Natural killer cell treated with Interleukin-12 subunit alpha and Interleukin-12 subunit beta and Interleukin-15 and Interleukin-18, amount 100 ng/mL, for 72 hours (primary cell): Measurements from ENCODE around the gene ZNF773. TPM values are rescaled to one million over a fixed set of nuclear protein-coding genes. Genes with fewer than 3 reads are reported as not detected.
"Not testable (repeated sequence)": the region's sequence is repeated elsewhere in the genome, so short reads cannot be mapped to it uniquely, and the experiment has no call there.

Experiments used
- ATAC-seq, 2 donors: fragments of 150-1000 bp; cut with Tn5 transposase in 1 of 2; sonication (Bioruptor Pico), chemical (Tn5 transposase) in 1 of 2; 2 replicates each; pipeline ENCODE4 v1.10.0; 2021
- DNase-seq: peaks from one replicate; pipeline ENCODE4 v3.0.0; 2022; ENCODE audit warnings: low spot score
- H3K27ac Mint-ChIP-seq, 2 donors: 1 replicate in 1 of 2; 2 replicates in 1 of 2; pipeline ENCODE4 v1.8.0; 2022; ENCODE audit warnings: mixed read lengths in 2 of 2, mild to moderate bottlenecking in 1 of 2, moderate library complexity in 1 of 2
- H3K27me3 Mint-ChIP-seq, 2 donors: 1 replicate in 1 of 2; 2 replicates in 1 of 2; pipeline ENCODE4 v1.8.0; 2022; ENCODE audit warnings: mixed read lengths in 2 of 2
- H3K36me3 Mint-ChIP-seq: one replicate; pipeline ENCODE4 v1.8.0; 2022; ENCODE audit warnings: mixed read lengths
- H3K4me1 Mint-ChIP-seq, 2 donors: 1 replicate in 1 of 2; 2 replicates in 1 of 2; pipeline ENCODE4 v1.8.0; 2022; ENCODE audit warnings: low read depth in 2 of 2, mixed read lengths in 2 of 2, mild to moderate bottlenecking in 1 of 2
- H3K4me3 Mint-ChIP-seq: one replicate; pipeline ENCODE4 v1.8.0; 2022; ENCODE audit warnings: mixed read lengths
- H3K9me3 Mint-ChIP-seq: 2 replicates; pipeline ENCODE4 v1.8.0; 2022; ENCODE audit warnings: mixed read lengths
- total RNA-seq, 2 donors: library from RNA; stranded (reverse); gene quantifications; one replicate each; pipeline ENCODE4 v1.2.3, GENCODE V29; 2022

ZNF773 gene
- total RNA-seq, 2 donors from 2014 or later = 4.8 to 5.6 TPM

DNA sequence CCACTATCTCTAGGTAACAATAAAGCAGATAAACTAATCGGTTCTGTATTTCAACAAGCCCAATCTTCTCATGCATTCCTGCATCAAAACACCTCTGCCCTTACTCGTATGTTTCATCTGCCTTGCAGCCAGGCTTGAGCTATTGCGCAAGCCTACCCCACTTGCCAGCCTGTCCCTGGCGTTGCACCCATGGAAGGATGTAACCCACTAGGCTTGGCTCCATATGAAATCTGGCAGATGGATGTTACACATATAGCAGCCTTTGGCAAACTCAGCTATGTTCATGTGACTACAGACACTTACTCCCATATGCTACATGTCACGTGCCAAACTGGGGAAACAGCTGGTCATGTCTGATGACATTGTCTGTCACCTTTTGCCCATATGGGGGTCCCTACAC lies 15.5 kb downstream of the ZNF773 start:
- peaks cover 30% of the 10 kb centered on the region for H3K9me3 Mint-ChIP-seq
- ATAC-seq (no peak), DNase-seq (no peak)
- no peaks in the 10 kb centered on the region for H3K27me3 Mint-ChIP-seq
- H3K36me3 Mint-ChIP-seq = peaks cover 48% of the 10 kb centered on the region
- no peak overlapping the region for H3K27ac Mint-ChIP-seq
- no peak overlapping the region for H3K4me3 Mint-ChIP-seq
- no peaks in the 10 kb centered on the region for H3K4me1 Mint-ChIP-seq

DNA sequence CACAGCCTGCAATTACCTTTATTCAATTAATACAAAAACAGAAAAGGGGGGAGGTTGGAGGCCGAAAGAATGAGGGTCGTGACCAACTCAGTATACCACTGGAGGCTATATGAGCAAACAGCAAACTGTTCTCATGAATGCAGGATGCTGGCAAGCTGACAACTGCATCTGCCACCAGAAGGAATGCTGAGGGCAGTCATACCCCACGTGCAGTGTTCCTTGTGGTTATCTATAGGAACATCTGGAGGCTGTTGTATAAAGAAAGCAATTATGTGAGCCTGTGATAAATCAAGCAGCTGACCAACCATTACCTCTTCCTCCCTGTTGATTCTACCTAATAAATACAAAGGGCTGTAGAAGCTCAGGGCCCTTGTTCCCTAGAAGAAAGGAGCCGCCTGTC lies 18.3 kb downstream of the ZNF773 start:
- ATAC-seq, H3K4me3 Mint-ChIP-seq, H3K27me3 Mint-ChIP-seq, DNase-seq, H3K27ac Mint-ChIP-seq, H3K4me1 Mint-ChIP-seq: not testable (repeated sequence)
- H3K9me3 Mint-ChIP-seq = peaks cover 20% of the 10 kb centered on the region
- H3K36me3 Mint-ChIP-seq = peaks cover 39% of the 10 kb centered on the region

DNA sequence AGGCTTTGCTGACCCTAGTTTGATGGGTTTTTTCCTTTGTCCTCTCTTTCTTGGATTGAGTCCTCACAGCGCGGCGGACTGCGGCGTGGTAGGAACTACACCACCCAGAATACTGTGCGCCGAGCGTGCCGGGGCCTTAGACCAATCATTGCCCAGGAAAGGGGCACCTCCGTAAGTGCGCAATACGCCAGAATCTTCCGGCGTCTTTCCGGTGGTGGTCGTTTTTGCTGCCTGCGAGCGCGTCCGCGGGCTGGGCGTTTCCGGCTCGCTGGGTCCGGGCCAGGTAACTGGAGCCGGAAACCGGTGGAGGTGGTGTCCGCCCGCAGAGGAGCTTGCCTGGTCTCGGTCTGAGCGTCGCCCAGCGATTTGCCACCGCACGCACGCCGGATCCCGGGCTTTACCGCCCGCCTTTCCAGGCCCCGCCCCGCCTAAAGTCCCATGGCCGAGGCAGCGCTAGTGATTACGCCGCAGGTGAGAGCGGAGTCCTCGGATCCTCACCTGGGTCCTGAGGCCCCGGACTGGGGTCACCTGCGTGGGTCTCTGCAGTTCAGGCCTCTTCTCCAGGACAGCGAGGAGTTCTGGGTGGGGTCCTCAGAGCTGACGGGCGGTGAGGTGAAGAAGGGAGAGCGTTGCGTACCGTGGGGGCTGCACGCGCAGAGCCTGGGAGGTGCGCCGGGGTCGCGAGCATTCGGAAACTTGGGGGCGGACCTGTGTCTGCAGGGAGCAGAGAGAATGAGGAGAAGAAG lies 27.6 kb downstream of the ZNF773 start, which contains the start of gene ZNF549:
TSS of gene ZNF549 (plus strand) at position 221 of the 746 bp plus-strand sequence. CDS start at position 439, 218 bp downstream.
- ATAC-seq (peak; percentile 100), DNase-seq (peak; percentile 92)
- Mint-ChIP-seq H3K4me3 (peak within 1 kb of the TSS; percentile 92), H3K9me3 (peaks cover 11% of the 10 kb centered on the region), H3K27ac (peak within 1 kb of the TSS; percentile 72 to 85), H3K36me3 (peaks cover 28% of the 10 kb centered on the region), H3K27me3 (peaks cover 0 to 7% of the 10 kb centered on the region in 2 donors), H3K4me1 (peaks cover 12 to 15% of the 10 kb centered on the region in 2 donors)

DNA sequence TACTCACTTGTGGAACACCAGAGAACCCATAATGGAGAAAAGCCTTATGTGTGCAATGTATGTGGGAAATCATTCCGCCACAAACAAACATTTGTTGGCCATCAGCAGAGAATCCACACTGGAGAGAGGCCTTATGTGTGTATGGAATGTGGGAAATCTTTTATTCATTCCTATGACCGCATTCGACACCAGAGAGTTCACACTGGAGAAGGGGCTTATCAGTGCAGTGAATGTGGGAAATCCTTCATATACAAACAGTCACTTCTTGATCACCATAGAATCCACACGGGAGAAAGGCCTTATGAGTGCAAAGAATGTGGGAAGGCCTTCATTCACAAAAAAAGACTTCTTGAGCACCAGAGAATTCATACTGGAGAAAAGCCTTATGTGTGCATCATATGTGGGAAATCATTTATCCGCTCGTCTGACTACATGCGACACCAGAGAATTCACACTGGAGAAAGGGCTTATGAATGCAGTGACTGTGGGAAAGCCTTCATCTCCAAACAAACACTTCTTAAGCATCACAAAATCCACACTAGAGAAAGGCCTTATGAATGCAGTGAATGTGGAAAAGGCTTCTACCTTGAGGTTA lies 38.3 kb downstream of the ZNF773 start:
- DNase-seq (no peak), ATAC-seq (no peak)
- Mint-ChIP-seq H3K9me3 (peaks cover 37% of the 10 kb centered on the region), H3K27me3 (no peaks in the 10 kb centered on the region), H3K27ac (no peak overlapping the region), H3K4me1 (peaks cover 0 to 4% of the 10 kb centered on the region in 2 donors), H3K4me3 (no peak overlapping the region), H3K36me3 (peaks cover 92% of the 10 kb centered on the region)

DNA sequence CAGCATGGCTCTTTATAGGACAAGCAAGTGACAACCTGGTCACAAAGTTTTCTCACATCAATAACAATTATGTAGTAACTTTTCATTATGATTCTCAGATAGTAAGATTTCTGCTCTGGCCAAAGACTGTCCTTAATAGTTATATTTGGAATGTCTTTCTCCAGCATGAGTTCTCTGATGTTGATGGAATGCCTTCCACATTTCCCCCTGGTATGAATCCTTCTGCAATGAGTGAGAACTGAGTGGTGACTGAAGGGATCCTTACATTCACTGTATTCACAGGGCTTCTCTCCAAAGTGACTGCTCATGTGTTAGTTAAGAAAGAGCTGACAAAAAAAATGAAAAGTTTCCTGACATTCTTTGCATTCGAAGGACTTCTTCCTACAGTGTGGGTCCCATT lies 46.8 kb downstream of the ZNF773 start:
- Mint-ChIP-seq H3K27me3 (no peaks in the 10 kb centered on the region), H3K27ac (no peak overlapping the region), H3K9me3 (peaks cover 29% of the 10 kb centered on the region), H3K4me3 (no peak overlapping the region), H3K4me1 (no peaks in the 10 kb centered on the region), H3K36me3 (peaks cover 84% of the 10 kb centered on the region)
- DNase-seq (no peak), ATAC-seq (no peak)

DNA sequence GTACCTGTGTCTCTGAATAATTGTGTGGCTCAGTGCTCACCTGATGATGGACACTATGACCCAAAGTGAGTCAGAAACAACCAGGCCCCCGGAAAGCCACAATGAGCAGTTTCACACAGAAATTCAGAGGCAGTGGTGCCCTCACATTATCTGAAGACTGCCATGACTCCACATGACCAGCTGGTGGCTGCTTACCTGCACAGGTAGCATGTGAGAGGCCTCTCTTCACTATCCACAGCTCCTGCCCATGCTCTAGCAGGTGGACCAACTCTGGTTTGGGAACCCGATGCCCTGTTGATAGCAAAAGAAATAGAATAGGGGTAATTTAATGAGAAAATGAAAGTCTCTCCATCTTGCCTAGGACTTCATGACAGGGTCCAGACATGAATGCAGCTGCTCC lies 52.7 kb downstream of the ZNF773 start:
- ATAC-seq = no peak
- no peak for DNase-seq
- H3K4me3 Mint-ChIP-seq = no peak overlapping the region
- no peaks in the 10 kb centered on the region for H3K27me3 Mint-ChIP-seq
- H3K4me1 Mint-ChIP-seq = no peaks in the 10 kb centered on the region
- H3K9me3 Mint-ChIP-seq = peaks cover 22% of the 10 kb centered on the region
- peaks cover 78% of the 10 kb centered on the region for H3K36me3 Mint-ChIP-seq
- H3K27ac Mint-ChIP-seq = no peak overlapping the region

DNA sequence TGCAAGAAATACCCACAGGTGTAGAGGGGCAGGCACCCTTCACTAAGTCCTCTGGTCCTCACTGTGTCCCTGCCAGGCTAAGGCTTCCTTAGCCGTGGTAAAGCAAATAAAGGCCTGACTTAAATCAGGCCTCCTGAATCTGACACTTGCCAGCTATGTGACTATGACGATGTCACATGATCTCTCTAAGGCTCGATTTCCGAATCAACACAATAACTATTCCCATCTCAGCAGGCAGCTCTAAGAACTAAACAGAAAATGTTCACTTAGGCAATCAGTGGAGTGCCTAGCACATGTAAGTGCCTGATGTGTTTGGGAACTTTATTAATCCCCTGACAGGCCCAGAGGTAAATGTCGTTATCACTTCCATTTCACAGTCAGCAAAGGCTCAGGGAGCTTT lies 57.9 kb downstream of the ZNF773 start:
- Mint-ChIP-seq H3K36me3 (peaks cover 53% of the 10 kb centered on the region), H3K9me3 (peaks cover 7% of the 10 kb centered on the region), H3K4me3 (peak overlapping the region; percentile 99), H3K4me1 (peaks cover 24 to 31% of the 10 kb centered on the region in 2 donors), H3K27ac (peak overlapping the region in 1 of 2 donors; percentile 24), H3K27me3 (peaks cover 0 to 4% of the 10 kb centered on the region in 2 donors)
- ATAC-seq (no peak), DNase-seq (no peak)

Other genes starting within 250 kb of the ZNF773 start
- gene ZNF460, start 219.5 kb upstream of the ZNF773 start, total RNA-seq = 100 to 1,000 TPM in 1 of 2 donors, 10 to 100 TPM in 1; 57.5 to 106 TPM
- gene ZNF543, start 179.5 kb upstream of the ZNF773 start, total RNA-seq = 1 to 10 TPM; 5.9 to 7.2 TPM
- 1 to 10 TPM; 4.7 to 9.8 TPM for gene ZNF304, start 148.7 kb upstream of the ZNF773 start, total RNA-seq
- 1 to 10 TPM; 3.5 to 5.2 TPM for gene TRAPPC2B, start 136.4 kb upstream of the ZNF773 start, total RNA-seq
- gene ZNF547, start 136.4 kb upstream of the ZNF773 start, total RNA-seq = 1 to 10 TPM; 2.2 to 3.0 TPM
- 10 to 100 TPM; 18.9 to 22.0 TPM for gene ZNF548, start 110.1 kb upstream of the ZNF773 start, total RNA-seq
- gene ZNF17, start 88.8 kb upstream of the ZNF773 start, total RNA-seq = 10 to 100 TPM; 10.6 to 11.1 TPM
- gene ZNF749, start 64.6 kb upstream of the ZNF773 start, total RNA-seq = 10 to 100 TPM; 11.5 to 21.7 TPM
- gene VN1R1, start 42.8 kb upstream of the ZNF773 start, total RNA-seq = under 1 TPM in 1 of 2 donors, not detected in 1; 0.21 TPM
- gene ZNF772, start 22.4 kb upstream of the ZNF773 start, total RNA-seq = 1 to 10 TPM; 3.4 to 6.8 TPM
- gene ZNF419, start 12.2 kb upstream of the ZNF773 start, total RNA-seq = 1 to 10 TPM; 6.7 to 7.2 TPM
- 1 to 10 TPM; 4.8 to 7.3 TPM for gene ZNF549, start 27.4 kb downstream of the ZNF773 start, total RNA-seq
- gene ZNF550, start 59.9 kb downstream of the ZNF773 start, total RNA-seq = 1 to 10 TPM; 7.8 to 8.8 TPM
- gene ZNF416, start 79.0 kb downstream of the ZNF773 start, total RNA-seq = 1 to 10 TPM; 3.1 to 3.4 TPM
- 1 to 10 TPM; 4.8 to 5.5 TPM for gene ZIK1, start 84.2 kb downstream of the ZNF773 start, total RNA-seq
- 1 to 10 TPM; 4.7 to 9.8 TPM for gene ZNF530, start 99.9 kb downstream of the ZNF773 start, total RNA-seq
- gene ZNF134, start 114.3 kb downstream of the ZNF773 start, total RNA-seq = 10 to 100 TPM; 11.3 to 11.6 TPM
- 10 to 100 TPM in 1 of 2 donors, 1 to 10 TPM in 1; 9.9 to 12.4 TPM for gene ZNF211, start 133.2 kb downstream of the ZNF773 start, total RNA-seq
- not detected for gene ZSCAN4, start 169.0 kb downstream of the ZNF773 start, total RNA-seq
- gene ZNF551, start 182.0 kb downstream of the ZNF773 start, total RNA-seq = 10 to 100 TPM in 1 of 2 donors, 1 to 10 TPM in 1; 6.6 to 13.5 TPM
- 1 to 10 TPM in 1 of 2 donors, under 1 TPM in 1; 0.81 to 1.3 TPM for gene ZNF154, start 209.3 kb downstream of the ZNF773 start, total RNA-seq
- 1 to 10 TPM; 5.7 to 9.0 TPM for gene ZNF671, start 227.7 kb downstream of the ZNF773 start, total RNA-seq
- gene ZNF776, start 246.9 kb downstream of the ZNF773 start, total RNA-seq = 10 to 100 TPM in 1 of 2 donors, 1 to 10 TPM in 1; 5.7 to 13.1 TPM